ENCODE data around the gene NCBP2L.

- TF ChIP-seq, protein P1, sequence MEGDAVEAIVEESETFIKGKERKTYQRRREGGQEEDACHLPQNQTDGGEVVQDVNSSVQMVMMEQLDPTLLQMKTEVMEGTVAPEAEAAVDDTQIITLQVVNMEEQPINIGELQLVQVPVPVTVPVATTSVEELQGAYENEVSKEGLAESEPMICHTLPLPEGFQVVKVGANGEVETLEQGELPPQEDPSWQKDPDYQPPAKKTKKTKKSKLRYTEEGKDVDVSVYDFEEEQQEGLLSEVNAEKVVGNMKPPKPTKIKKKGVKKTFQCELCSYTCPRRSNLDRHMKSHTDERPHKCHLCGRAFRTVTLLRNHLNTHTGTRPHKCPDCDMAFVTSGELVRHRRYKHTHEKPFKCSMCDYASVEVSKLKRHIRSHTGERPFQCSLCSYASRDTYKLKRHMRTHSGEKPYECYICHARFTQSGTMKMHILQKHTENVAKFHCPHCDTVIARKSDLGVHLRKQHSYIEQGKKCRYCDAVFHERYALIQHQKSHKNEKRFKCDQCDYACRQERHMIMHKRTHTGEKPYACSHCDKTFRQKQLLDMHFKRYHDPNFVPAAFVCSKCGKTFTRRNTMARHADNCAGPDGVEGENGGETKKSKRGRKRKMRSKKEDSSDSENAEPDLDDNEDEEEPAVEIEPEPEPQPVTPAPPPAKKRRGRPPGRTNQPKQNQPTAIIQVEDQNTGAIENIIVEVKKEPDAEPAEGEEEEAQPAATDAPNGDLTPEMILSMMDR (conservative IDR thresholded peaks at IDR 0.05; ENCODE audit: low read depth, low read length) = no peak
- TF ChIP-seq EZH2 (IDR thresholded peaks at IDR 0.05; ENCODE audit: low read length, unreplicated experiment) = no peak
Measured at GRCh38 chrX:107750861-107751445, 26.6 kb upstream of the NCBP2L start.

All from PC-3 (cell line).